ENCODE results near the gene CACNA2D3. TPM values are rescaled to one million over a fixed set of nuclear protein-coding genes. Genes with fewer than 3 reads are reported as not detected.
A peak's percentile ranks its signal among the peaks of the same experiment; 100 is the strongest.

The CACNA2D3 gene
- total RNA-seq, 1 donor from 2014 or later, result 2.5 TPM

DNA sequence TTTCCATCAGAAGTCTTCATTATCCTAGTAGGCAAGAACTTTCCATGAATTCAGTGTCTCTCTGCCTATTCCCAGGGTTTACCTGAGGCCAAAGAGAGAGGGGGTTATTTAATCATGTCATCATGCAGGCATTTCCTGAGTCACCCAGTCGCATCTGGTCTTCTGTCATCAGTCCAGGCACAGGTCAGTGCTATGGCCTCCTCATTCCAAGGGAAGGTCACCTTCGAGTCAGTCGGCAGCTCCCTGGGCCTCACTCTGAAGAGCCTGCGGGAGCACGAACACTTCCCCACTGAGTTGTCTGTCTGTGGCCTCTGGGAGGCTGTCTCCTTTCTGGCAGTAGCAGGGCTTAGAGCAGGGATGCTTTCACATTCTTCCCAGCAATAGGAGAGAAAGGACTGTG is 831.7 kb downstream of the CACNA2D3 start:
- peaks cover 9% of the 10 kb centered on the region for H3K9me3 Mint-ChIP-seq
- H3K27me3 Mint-ChIP-seq, result no peaks in the 10 kb centered on the region
- H3K27ac Mint-ChIP-seq, result peak overlapping the region; percentile 52
- no peaks in the 10 kb centered on the region for H3K36me3 Mint-ChIP-seq
- peaks cover 40% of the 10 kb centered on the region for H3K4me1 Mint-ChIP-seq (ENCODE audit: unreplicated experiment)
- no peak for DNase-seq (ENCODE audit: extremely low spot score, unreplicated experiment)
- TF ChIP-seq, protein P1, sequence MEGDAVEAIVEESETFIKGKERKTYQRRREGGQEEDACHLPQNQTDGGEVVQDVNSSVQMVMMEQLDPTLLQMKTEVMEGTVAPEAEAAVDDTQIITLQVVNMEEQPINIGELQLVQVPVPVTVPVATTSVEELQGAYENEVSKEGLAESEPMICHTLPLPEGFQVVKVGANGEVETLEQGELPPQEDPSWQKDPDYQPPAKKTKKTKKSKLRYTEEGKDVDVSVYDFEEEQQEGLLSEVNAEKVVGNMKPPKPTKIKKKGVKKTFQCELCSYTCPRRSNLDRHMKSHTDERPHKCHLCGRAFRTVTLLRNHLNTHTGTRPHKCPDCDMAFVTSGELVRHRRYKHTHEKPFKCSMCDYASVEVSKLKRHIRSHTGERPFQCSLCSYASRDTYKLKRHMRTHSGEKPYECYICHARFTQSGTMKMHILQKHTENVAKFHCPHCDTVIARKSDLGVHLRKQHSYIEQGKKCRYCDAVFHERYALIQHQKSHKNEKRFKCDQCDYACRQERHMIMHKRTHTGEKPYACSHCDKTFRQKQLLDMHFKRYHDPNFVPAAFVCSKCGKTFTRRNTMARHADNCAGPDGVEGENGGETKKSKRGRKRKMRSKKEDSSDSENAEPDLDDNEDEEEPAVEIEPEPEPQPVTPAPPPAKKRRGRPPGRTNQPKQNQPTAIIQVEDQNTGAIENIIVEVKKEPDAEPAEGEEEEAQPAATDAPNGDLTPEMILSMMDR (conservative IDR thresholded peaks at IDR 0.05), result no peak
- H3K4me3 Mint-ChIP-seq, result no peak overlapping the region

DNA sequence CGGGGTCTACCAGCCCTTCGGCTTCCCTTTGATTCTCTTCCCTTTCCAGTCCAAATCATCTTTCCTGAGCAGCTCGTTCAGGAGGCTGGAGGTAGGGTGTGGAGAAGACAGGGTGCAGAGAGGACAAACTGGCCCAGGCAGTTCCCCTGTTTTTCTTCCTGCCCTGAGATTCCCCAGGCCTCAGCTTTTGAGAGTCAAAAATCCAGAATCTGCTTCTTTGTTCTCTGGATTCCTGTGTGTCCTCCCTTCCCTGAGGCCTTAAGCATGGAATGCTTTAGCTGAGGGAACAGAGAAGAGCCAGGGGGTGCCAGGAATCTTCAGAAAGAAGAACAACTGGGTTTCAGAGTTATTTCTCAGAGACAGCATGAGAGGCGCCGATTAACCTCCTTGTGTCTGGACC is 832.2 kb downstream of the CACNA2D3 start:
- TF ChIP-seq, protein P1 (conservative IDR thresholded peaks at IDR 0.05), result no peak
- no peak for DNase-seq (ENCODE audit: extremely low spot score, unreplicated experiment)
- Mint-ChIP-seq H3K27ac (peak overlapping the region; percentile 52), H3K27me3 (no peaks in the 10 kb centered on the region), H3K9me3 (peaks cover 9% of the 10 kb centered on the region), H3K36me3 (no peaks in the 10 kb centered on the region), H3K4me3 (no peak overlapping the region), H3K4me1 (ENCODE audit: unreplicated experiment) (peaks cover 40% of the 10 kb centered on the region)

DNA sequence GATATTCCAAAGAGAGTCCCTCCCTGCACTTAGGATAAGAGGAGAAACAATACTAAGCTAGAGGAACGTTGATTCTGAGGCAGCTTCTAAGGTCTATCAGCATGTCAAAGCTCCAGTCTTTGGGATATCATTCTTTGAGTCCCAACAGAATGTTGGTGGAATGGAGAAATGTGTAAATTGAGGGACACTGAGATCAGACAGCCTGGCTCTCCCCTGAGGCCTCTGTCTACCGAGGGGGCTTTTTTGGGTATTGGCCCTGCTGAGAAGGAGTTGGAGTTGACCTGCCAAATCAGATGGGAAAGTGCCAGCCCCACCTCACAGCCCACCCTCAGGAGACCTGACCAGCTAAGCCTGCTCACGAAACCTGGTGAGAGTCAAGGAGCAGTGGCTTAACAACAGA is 833.1 kb downstream of the CACNA2D3 start:
- H3K27me3 Mint-ChIP-seq, result no peaks in the 10 kb centered on the region
- H3K27ac Mint-ChIP-seq, result no peak overlapping the region
- no peaks in the 10 kb centered on the region for H3K36me3 Mint-ChIP-seq
- H3K4me3 Mint-ChIP-seq, result no peak overlapping the region
- TF ChIP-seq, protein P1 (conservative IDR thresholded peaks at IDR 0.05), result no peak
- peaks cover 9% of the 10 kb centered on the region for H3K9me3 Mint-ChIP-seq
- peaks cover 41% of the 10 kb centered on the region for H3K4me1 Mint-ChIP-seq (ENCODE audit: unreplicated experiment)
- no peak for DNase-seq (ENCODE audit: extremely low spot score, unreplicated experiment)

DNA sequence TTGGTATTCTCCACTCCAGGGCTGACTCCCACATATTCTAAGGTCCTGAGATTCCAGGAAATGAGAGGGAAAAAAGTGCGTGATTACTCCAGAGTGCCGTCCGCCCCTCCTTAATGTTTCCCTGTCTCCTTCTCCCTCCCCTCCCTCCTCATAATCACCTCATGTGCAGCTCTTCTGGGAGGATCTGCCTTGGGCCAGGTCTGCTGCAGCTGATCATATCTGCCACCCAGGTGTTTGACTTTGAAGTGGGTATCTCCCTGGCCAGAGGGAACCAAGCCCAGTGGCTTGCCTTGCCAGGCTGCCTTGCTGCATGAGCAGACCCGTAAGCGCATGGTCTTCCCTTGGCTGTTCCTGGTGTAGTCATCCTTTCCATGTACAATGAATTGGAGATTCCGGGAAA is 833.6 kb downstream of the CACNA2D3 start:
- peaks cover 39% of the 10 kb centered on the region for H3K4me1 Mint-ChIP-seq (ENCODE audit: unreplicated experiment)

DNA sequence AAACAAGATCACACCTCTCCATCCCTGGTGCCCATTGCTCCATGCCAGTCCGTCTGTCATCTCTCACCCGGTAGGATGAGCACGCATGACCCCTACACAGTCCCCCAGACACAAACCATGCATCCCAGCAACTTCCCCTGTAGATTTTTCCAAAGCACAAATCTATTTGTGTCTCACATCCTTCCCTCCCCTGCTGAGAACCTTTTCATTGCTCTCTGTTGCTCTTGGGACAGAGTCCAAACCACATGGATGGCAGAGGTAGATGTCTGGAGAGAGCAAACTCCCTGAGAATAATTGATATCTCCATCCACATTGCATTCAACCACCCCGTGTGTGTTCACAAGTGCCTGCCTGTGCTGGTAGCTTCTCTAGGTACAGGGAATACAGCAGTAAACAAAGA is 835.4 kb downstream of the CACNA2D3 start:
- Mint-ChIP-seq H3K4me1 (ENCODE audit: unreplicated experiment) (peaks cover 42% of the 10 kb centered on the region), H3K27ac (no peak overlapping the region), H3K27me3 (no peaks in the 10 kb centered on the region), H3K4me3 (no peak overlapping the region), H3K9me3 (peaks cover 9% of the 10 kb centered on the region), H3K36me3 (no peaks in the 10 kb centered on the region)
- no peak for DNase-seq (ENCODE audit: extremely low spot score, unreplicated experiment)
- TF ChIP-seq, protein P1 (conservative IDR thresholded peaks at IDR 0.05), result no peak

More for the DNA sequence above, 833.6 kb downstream of the CACNA2D3 start:
- DNase-seq (ENCODE audit: extremely low spot score, unreplicated experiment), result no peak
- Mint-ChIP-seq H3K4me3 (no peak overlapping the region), H3K27ac (no peak overlapping the region), H3K27me3 (no peaks in the 10 kb centered on the region), H3K36me3 (no peaks in the 10 kb centered on the region), H3K9me3 (peaks cover 9% of the 10 kb centered on the region)
- TF ChIP-seq, protein P1 (conservative IDR thresholded peaks at IDR 0.05), result no peak

DNA sequence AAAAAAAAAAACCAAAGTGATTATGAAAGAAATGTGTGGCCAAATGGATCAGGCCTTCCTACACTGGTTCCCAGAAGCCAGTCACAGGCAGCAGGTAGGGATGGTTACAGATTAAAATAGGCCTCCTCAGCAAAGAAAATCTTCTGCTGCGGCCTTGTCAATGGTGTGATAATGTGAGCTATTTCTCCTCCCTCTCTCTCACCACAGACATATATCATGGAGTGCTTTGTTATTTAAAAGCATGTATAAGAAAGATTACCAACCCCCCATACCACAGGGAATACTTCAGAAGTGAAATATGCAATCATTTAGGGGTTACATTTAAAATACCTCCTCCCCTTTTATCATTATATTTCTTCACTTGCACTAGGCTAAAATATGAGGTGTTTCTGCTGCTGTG is 837.7 kb downstream of the CACNA2D3 start:
- Mint-ChIP-seq H3K27ac (peak overlapping the region; percentile 11), H3K27me3 (no peaks in the 10 kb centered on the region)
- TF ChIP-seq, protein P1 (conservative IDR thresholded peaks at IDR 0.05), result no peak

More for the DNA sequence above, 837.7 kb downstream of the CACNA2D3 start:
- Mint-ChIP-seq H3K4me1 (ENCODE audit: unreplicated experiment) (peaks cover 37% of the 10 kb centered on the region), H3K4me3 (no peak overlapping the region), H3K9me3 (peaks cover 5% of the 10 kb centered on the region), H3K36me3 (no peaks in the 10 kb centered on the region)
- no peak for DNase-seq (ENCODE audit: extremely low spot score, unreplicated experiment)
